Measurements from ENCODE around the gene FBXW12. TPM values are rescaled to one million over a fixed set of nuclear protein-coding genes. Genes with fewer than 3 reads are reported as not detected.

Gene FBXW12
- total and polyA plus RNA-seq, 2 donors (not counting 3 experiments of a cell fraction or from before 2014, with no cell fraction given) = not detected

- ChIA-PET POLR2A (no interaction called here), CTCF (interaction anchor here (0.8 to 2.9 kb wide), 5 partner anchors 9 to 24 kb away, joined by 3 to 39 read pairs (median 3); partner anchors contain the start of genes CCDC51 and TMA7)
- Histone ChIP-seq H3K9me3 (replicated peaks; ENCODE audit: control insufficient read depth, insufficient read depth, low read length) (no peaks in the 10 kb centered on the region), H3K4me3 (replicated peaks in 1 of 3; ENCODE audit: insufficient read depth in 1 of 3, low read depth in 1 of 3, low read length in 3 of 3) (no peak overlapping the region), H4K20me1 (replicated peaks; ENCODE audit: control insufficient read depth, extremely low read depth, insufficient read depth, low read length) (no peaks in the 10 kb centered on the region), H3K4me1 (ENCODE audit: control insufficient read depth, extremely low read depth, insufficient read depth, low read length) (peaks cover 6% of the 10 kb centered on the region), H3K9me1 (replicated peaks; ENCODE audit: control insufficient read depth, extremely low read depth, insufficient read depth, low read length) (no peaks in the 10 kb centered on the region), H2AFZ (ENCODE audit: low read depth, low read length) (no peak overlapping the region), H3K4me2 (ENCODE audit: insufficient read depth, low read length) (no peak overlapping the region), H3K27ac (ENCODE audit: insufficient read depth, low read depth, low read length) (no peak overlapping the region), H3K36me3 (ENCODE audit: control insufficient read depth in 2 of 2, extremely low read depth in 1 of 2, insufficient read depth in 2 of 2, low read length in 2 of 2) (peaks cover 0 to 3% of the 10 kb centered on the region in 2 experiments), H3K79me2 (ENCODE audit: control insufficient read depth, insufficient read depth, low read length) (no peaks in the 10 kb centered on the region), H3K9ac (replicated peaks; ENCODE audit: extremely low read depth, insufficient read depth, low read length) (no peak overlapping the region), H3K27me3 (ENCODE audit: control insufficient read depth in 2 of 2, insufficient read depth in 2 of 2, low read length in 2 of 2) (no peaks in the 10 kb centered on the region)
- dilution Hi-C loops (cut with MboI; ENCODE audit: extremely low pct_ligation_motif_present, low sequenced_read_pairs) (no loop called here), intact Hi-C loops (cut with micrococcal nuclease) (no loop called here)
- DNase-seq (ENCODE audit: low read depth, low spot score) = no peak
- BruUV-seq (replicated peaks) = no TSS peak
- FAIRE-seq = no peak
- no peak for TF ChIP-seq FOS (IDR thresholded peaks at IDR 0.05; ENCODE audit: borderline replicate concordance, insufficient read depth, low read length)
- TF ChIP-seq GATA2 (IDR thresholded peaks at IDR 0.05; ENCODE audit: insufficient read depth, insufficient read length, low read depth, low read length) = no peak
- TF ChIP-seq POLR2AphosphoS5 (IDR thresholded peaks at IDR 0.05; ENCODE audit: insufficient read depth, low read depth, low read length) = no peak
- no peak for TF ChIP-seq EZH2 (IDR thresholded peaks at IDR 0.05; ENCODE audit: borderline replicate concordance, low read depth, low read length, severe bottlenecking)
Measured at GRCh38 chr3:48423883-48424695, 52.1 kb downstream of the FBXW12 start.

- dilution Hi-C loops (cut with MboI; ENCODE audit: extremely low pct_ligation_motif_present, low sequenced_read_pairs) (no loop called here), intact Hi-C loops (cut with micrococcal nuclease) (no loop called here)
- DNase-seq (ENCODE audit: low read depth, low spot score) (no peak), FAIRE-seq (no peak)
- ChIA-PET POLR2A (no interaction called here), CTCF (interaction anchor here (1.8 to 2.6 kb wide), 2 partner anchors 11 to 25 kb away, joined by 6 to 25 read pairs; no protein-coding TSS in a partner anchor)
- Histone ChIP-seq H4K20me1 (replicated peaks; ENCODE audit: control insufficient read depth, extremely low read depth, insufficient read depth, low read length) (no peaks in the 10 kb centered on the region), H3K27me3 (ENCODE audit: control insufficient read depth in 2 of 2, insufficient read depth in 2 of 2, low read length in 2 of 2) (no peaks in the 10 kb centered on the region), H3K9me3 (replicated peaks; ENCODE audit: control insufficient read depth, insufficient read depth, low read length) (no peaks in the 10 kb centered on the region), H3K27ac (ENCODE audit: insufficient read depth, low read depth, low read length) (no peak overlapping the region), H3K9ac (replicated peaks; ENCODE audit: extremely low read depth, insufficient read depth, low read length) (no peak overlapping the region), H3K79me2 (ENCODE audit: control insufficient read depth, insufficient read depth, low read length) (no peaks in the 10 kb centered on the region), H3K36me3 (ENCODE audit: control insufficient read depth in 2 of 2, extremely low read depth in 1 of 2, insufficient read depth in 2 of 2, low read length in 2 of 2) (no peaks in the 10 kb centered on the region), H3K9me1 (replicated peaks; ENCODE audit: control insufficient read depth, extremely low read depth, insufficient read depth, low read length) (no peaks in the 10 kb centered on the region), H3K4me3 (replicated peaks in 1 of 3; ENCODE audit: insufficient read depth in 1 of 3, low read depth in 1 of 3, low read length in 3 of 3) (no peak overlapping the region), H3K4me2 (ENCODE audit: insufficient read depth, low read length) (no peak overlapping the region), H2AFZ (ENCODE audit: low read depth, low read length) (no peak overlapping the region), H3K4me1 (ENCODE audit: control insufficient read depth, extremely low read depth, insufficient read depth, low read length) (peaks cover 10% of the 10 kb centered on the region)
- no TSS peak for BruUV-seq (replicated peaks)
- TF ChIP-seq JUN (IDR thresholded peaks at IDR 0.05; ENCODE audit: borderline replicate concordance, insufficient read depth, insufficient read length, low read depth) = no peak
Measured at GRCh38 chr3:48425281-48425812, 53.3 kb downstream of the FBXW12 start.
